ENCODE measurements around the gene PSMA7. TPM values are rescaled to one million over a fixed set of nuclear protein-coding genes. Genes with fewer than 3 reads are reported as not detected.

Gene PSMA7
- polyA plus RNA-seq, 1 donor (not counting 4 experiments of a cell fraction or from before 2014, with no cell fraction given): 383 TPM

GRCh38 chr20:62186887-62187866 lies 44.0 kb upstream of the PSMA7 start:
- TF ChIP-seq CTCF (optimal IDR thresholded peaks at IDR 0.05 in 1 of 3, IDR thresholded peaks at IDR 0.05 in 1 of 3, conservative IDR thresholded peaks at IDR 0.05 in 1 of 3; ENCODE audit: extremely low read depth in 1 of 3, insufficient read depth in 2 of 3, low read length in 3 of 3) (no peak), EZH2 (IDR thresholded peaks at IDR 0.05; ENCODE audit: low read length) (no peak)
- peaks cover 73% of the 10 kb centered on the region for H3K79me2 ChIP-seq (ENCODE audit: control insufficient read depth, insufficient read depth, low read length)
- H4K20me1 ChIP-seq (ENCODE audit: control insufficient read depth, extremely low read depth, insufficient read depth, low read length): no peaks in the 10 kb centered on the region
- H3K9me3 ChIP-seq (ENCODE audit: control insufficient read depth, low read depth, low read length): no peaks in the 10 kb centered on the region
- peaks cover 10% of the 10 kb centered on the region in 2 experiments for H3K36me3 ChIP-seq (ENCODE audit: control insufficient read depth in 2 of 2, extremely low read depth in 1 of 2, insufficient read depth in 2 of 2, low read length in 2 of 2)
- H3K27ac ChIP-seq (ENCODE audit: control insufficient read depth, insufficient read depth, low read length): peak overlapping the region; percentile 32
- no peaks in the 10 kb centered on the region for H3K27me3 ChIP-seq (ENCODE audit: control insufficient read depth, extremely low read depth, insufficient read depth, low read length)
- peak overlapping the region; percentile 55 for H2AFZ ChIP-seq (ENCODE audit: control insufficient read depth, low read length)
- FAIRE-seq (peak; percentile 59), DNase-seq (ENCODE audit: low read depth, low spot score) (no peak)
- peaks cover 21% of the 10 kb centered on the region for H3K4me1 ChIP-seq (ENCODE audit: control insufficient read depth, extremely low read depth, insufficient read depth, low read length)
- peak overlapping the region; percentile 48 for H3K9ac ChIP-seq (ENCODE audit: control insufficient read depth, extremely low read depth, insufficient read depth, low read length)
- no peaks in the 10 kb centered on the region for H3K9me1 ChIP-seq (ENCODE audit: control insufficient read depth, extremely low read depth, insufficient read depth, low read length)
- H3K4me2 ChIP-seq (ENCODE audit: control insufficient read depth, extremely low read depth, insufficient read depth, low read depth, low read length): peak overlapping the region; percentile 70
- dilution Hi-C loops (cut with MboI; ENCODE audit: extremely low pct_ligation_motif_present, low sequenced_read_pairs): no loop called here
- H3K4me3 ChIP-seq (ENCODE audit: control insufficient read depth in 2 of 3, extremely low read depth in 1 of 3, insufficient read depth in 2 of 3, low read depth in 1 of 3, low read length in 3 of 3): peak overlapping the region in 2 of 3 experiments; percentile 16 to 26

GRCh38 chr20:62186096-62186426 lies 42.9 kb upstream of the PSMA7 start:
- Histone ChIP-seq H3K27ac (ENCODE audit: control insufficient read depth, insufficient read depth, low read length) (no peak overlapping the region), H3K79me2 (ENCODE audit: control insufficient read depth, insufficient read depth, low read length) (peaks cover 64% of the 10 kb centered on the region), H3K4me2 (ENCODE audit: control insufficient read depth, extremely low read depth, insufficient read depth, low read depth, low read length) (no peak overlapping the region), H3K27me3 (ENCODE audit: control insufficient read depth, extremely low read depth, insufficient read depth, low read length) (no peaks in the 10 kb centered on the region), H3K36me3 (ENCODE audit: control insufficient read depth in 2 of 2, extremely low read depth in 1 of 2, insufficient read depth in 2 of 2, low read length in 2 of 2) (peaks cover 7 to 8% of the 10 kb centered on the region in 2 experiments), H4K20me1 (ENCODE audit: control insufficient read depth, extremely low read depth, insufficient read depth, low read length) (no peaks in the 10 kb centered on the region), H3K9me1 (ENCODE audit: control insufficient read depth, extremely low read depth, insufficient read depth, low read length) (no peaks in the 10 kb centered on the region), H3K9ac (ENCODE audit: control insufficient read depth, extremely low read depth, insufficient read depth, low read length) (no peak overlapping the region), H3K4me1 (ENCODE audit: control insufficient read depth, extremely low read depth, insufficient read depth, low read length) (peaks cover 25% of the 10 kb centered on the region), H2AFZ (ENCODE audit: control insufficient read depth, low read length) (no peak overlapping the region), H3K9me3 (ENCODE audit: control insufficient read depth, low read depth, low read length) (no peaks in the 10 kb centered on the region), H3K4me3 (ENCODE audit: control insufficient read depth in 2 of 3, extremely low read depth in 1 of 3, insufficient read depth in 2 of 3, low read depth in 1 of 3, low read length in 3 of 3) (no peak overlapping the region)
- dilution Hi-C loops (cut with MboI; ENCODE audit: extremely low pct_ligation_motif_present, low sequenced_read_pairs): no loop called here
- DNase-seq (ENCODE audit: low read depth, low spot score) (no peak), FAIRE-seq (no peak)
- TF ChIP-seq EZH2 (IDR thresholded peaks at IDR 0.05; ENCODE audit: low read length) (no peak), CTCF (optimal IDR thresholded peaks at IDR 0.05 in 1 of 3, IDR thresholded peaks at IDR 0.05 in 1 of 3, conservative IDR thresholded peaks at IDR 0.05 in 1 of 3; ENCODE audit: extremely low read depth in 1 of 3, insufficient read depth in 2 of 3, low read length in 3 of 3) (no peak)

Measured in keratinocyte (primary cell).